B cell (primary cell): ENCODE measurements around the gene ZDHHC14. TPM values are rescaled to one million over a fixed set of nuclear protein-coding genes. Genes with fewer than 3 reads are reported as not detected.

Experiments
- ATAC-seq: fragments of 200-7000 bp; cut with Tn5 transposase; one replicate; pipeline ENCODE4 v1.10.0; 2021; ENCODE audit warnings: low read depth, mild to moderate bottlenecking, moderate number of reproducible peaks, moderate library complexity
- CTCF ChIA-PET: fragments of 350-600 bp; sonication (Branson Sonifier 250); formaldehyde crosslinking; loops from one replicate; lab custom pipeline; 2021; ENCODE audit warnings: antibody characterized with exemption, inconsistent platforms; lab: Charles Lee
- POLR2A ChIA-PET: fragments of 350-600 bp; sonication (Branson Sonifier 250); formaldehyde crosslinking; loops from one replicate; lab custom pipeline; 2021; ENCODE audit warnings: antibody characterized with exemption; lab: Charles Lee
- DNase-seq: peaks from one replicate; pipeline ENCODE4 v3.0.0; 2013
- H2AFZ ChIP-seq: 2 replicates; pipeline ENCODE4 v1.6.1; 2012; ENCODE audit warnings: mild to moderate bottlenecking, low read depth, low read length; ENCODE audit not compliant: insufficient read depth, poor library complexity, severe bottlenecking
- H3K27ac ChIP-seq, 2 donors: 1 replicate in 1 of 2; 2 replicates in 1 of 2; pipeline ENCODE4 v1.5.1; 2012 to 2013; ENCODE audit warnings: low read length in 2 of 2, mild to moderate bottlenecking in 2 of 2, moderate library complexity in 1 of 2
- H3K27me3 ChIP-seq, 4 experiments: fragments of 200-600 bp in 1 of 4; sonication (generic) in 1 of 4; replicated peaks in 1 of 4; 1 replicate in 2 of 4; 2 replicates in 2 of 4; pipeline versions ENCODE4 v1.6.1 to v1.7.0; 2013 to 2016; ENCODE audit warnings: low read length in 3 of 4, mild to moderate bottlenecking in 2 of 4, mixed read lengths in 1 of 4, moderate library complexity in 1 of 4; ENCODE audit not compliant: insufficient read depth in 4 of 4, control insufficient read depth in 3 of 4; ENCODE audit errors: control extremely low read depth in 1 of 4
- H3K36me3 ChIP-seq, 2 experiments: replicated peaks in 1 of 2; 1 replicate in 1 of 2; 2 replicates in 1 of 2; pipeline versions ENCODE4 v1.6.1 to v1.7.1; 2013; ENCODE audit warnings: low read length in 1 of 2; ENCODE audit not compliant: insufficient read depth in 2 of 2, control insufficient read depth in 1 of 2; ENCODE audit errors: control extremely low read depth in 1 of 2, extremely low read depth in 1 of 2
- H3K4me1 ChIP-seq, 2 donors: fragments of 200-600 bp in 1 of 2; sonication (generic) in 1 of 2; 1 replicate in 1 of 2; 2 replicates in 1 of 2; pipeline versions ENCODE4 v1.5.1 to v1.6.1; 2013 to 2017; ENCODE audit warnings: low read length in 2 of 2; ENCODE audit not compliant: control insufficient read depth in 2 of 2, insufficient read depth in 2 of 2
- H3K4me2 ChIP-seq: replicated peaks from 2 replicates; pipeline ENCODE3; 2012; ENCODE audit warnings: mild to moderate bottlenecking, low read depth, low read length; ENCODE audit not compliant: poor library complexity, severe bottlenecking
- H3K4me3 ChIP-seq, 5 experiments: fragments of 200-600 bp in 1 of 5; sonication (generic) in 1 of 5; 1 replicate in 3 of 5; 2 replicates in 2 of 5; pipeline versions ENCODE4 v1.5.1 to v1.7.0; 2011 to 2016; ENCODE audit warnings: low read length in 4 of 5, mild to moderate bottlenecking in 4 of 5, low read depth in 2 of 5, control low read depth in 1 of 5, moderate library complexity in 1 of 5; ENCODE audit not compliant: insufficient read depth in 1 of 5; ENCODE audit errors: control extremely low read depth in 1 of 5, extremely low read depth in 1 of 5
- H3K79me2 ChIP-seq: fragments of 200-600 bp; sonication (generic); one replicate; pipeline ENCODE4 v1.6.0; 2016; ENCODE audit warnings: low read length; ENCODE audit not compliant: control insufficient read depth, insufficient read depth
- H3K9ac ChIP-seq: fragments of 200-600 bp; sonication (generic); 2 replicates; pipeline ENCODE4 v1.6.1; 2017; ENCODE audit warnings: mild to moderate bottlenecking, low read length, moderate library complexity
- H3K9me3 ChIP-seq, 3 donors: one replicate each; pipeline versions ENCODE4 v1.6.1 to v1.7.1; 2013; ENCODE audit warnings: low read length in 2 of 3; ENCODE audit not compliant: control insufficient read depth in 2 of 3, insufficient read depth in 1 of 3; ENCODE audit errors: control extremely low read depth in 1 of 3
- H4K20me1 ChIP-seq: 2 replicates; pipeline ENCODE4 v1.6.0; 2012; ENCODE audit warnings: mild to moderate bottlenecking, low read length; ENCODE audit not compliant: insufficient read depth, control insufficient read depth, poor library complexity, severe bottlenecking
- H3K27ac Mint-ChIP-seq: one replicate; pipeline ENCODE4 v1.8.0; 2021; ENCODE audit warnings: mixed read lengths
- H3K27me3 Mint-ChIP-seq: one replicate; pipeline ENCODE4 v1.8.0; 2021; ENCODE audit warnings: mixed read lengths
- H3K4me1 Mint-ChIP-seq: one replicate; pipeline ENCODE4 v1.8.0; 2021; ENCODE audit warnings: mixed read lengths
- H3K4me3 Mint-ChIP-seq: one replicate; pipeline ENCODE4 v1.8.0; 2021; ENCODE audit warnings: mixed read lengths
- H3K9me3 Mint-ChIP-seq: one replicate; pipeline ENCODE4 v1.8.0; 2022; ENCODE audit warnings: mixed read lengths; ENCODE audit not compliant: insufficient read depth
- CTCF ChIP-seq: fragments of 200-600 bp; IDR thresholded peaks from one replicate; pipeline ENCODE4 v1.8.0; 2022; ENCODE audit warnings: antibody characterized with exemption, mild to moderate bottlenecking
- EZH2 ChIP-seq: IDR thresholded peaks from 2 replicates; pipeline ENCODE4 v1.6.1; 2012; ENCODE audit warnings: borderline replicate concordance, low read depth, mild to moderate bottlenecking, moderate library complexity, low read length; ENCODE audit not compliant: insufficient read depth, poor library complexity, severe bottlenecking
- WGBS: methylation state at CpG from one replicate; pipeline ENCODE4 v1.1.5; 2013; ENCODE audit warnings: missing lambda C conversion rate; ENCODE audit not compliant: insufficient coverage; 5-methylcytosine and 5-hydroxymethylcytosine counted together
- intact Hi-C: fragments of 100-400 bp; cut with micrococcal nuclease; formaldehyde crosslinking; loops from one replicate; pipeline ENCODE4 v1.10.0; 2022
- polyA plus RNA-seq: library from polyadenylated mRNA; depleted of rRNA; stranded (reverse); fragments of >200 nt; gene quantifications from 2 replicates; pipeline ENCODE4 v1.2.3, GENCODE V29; 2012
- total RNA-seq, 2 donors: library from RNA; stranded (reverse); fragments of 120-200 nt in 1 of 2; gene quantifications; 1 replicate in 1 of 2; 2 replicates in 1 of 2; pipeline versions ENCODE4 v1.2.3 to v1.2.4, GENCODE V29; 2013 to 2022

Gene ZDHHC14
- total and polyA plus RNA-seq, 2 donors (not counting 1 experiment from before 2014, with no cell fraction given): 8.8 to 50.4 TPM

GRCh38 chr6:157568702-157569101 lies 187.7 kb downstream of the ZDHHC14 start:
- WGBS: no CpG with 5 or more reads among the region's 1 CpG

More at GRCh38 chr6:157568702-157569101, 187.7 kb downstream of the ZDHHC14 start:
- no peaks in the 10 kb centered on the region for H3K36me3 ChIP-seq
- intact Hi-C loops: no loop called here
- no peak for ATAC-seq
- H2AFZ ChIP-seq: no peak overlapping the region
- H3K9ac ChIP-seq: no peak overlapping the region
- H3K9me3 ChIP-seq: no peaks in the 10 kb centered on the region
- H3K79me2 ChIP-seq: peaks cover 4% of the 10 kb centered on the region
- TF ChIP-seq CTCF (no peak), EZH2 (no peak)
- H3K4me3 ChIP-seq: no peak overlapping the region
- POLR2A ChIA-PET: interaction anchor here (1.4 kb wide), 1 partner anchor 12 kb away, joined by 4 read pairs; no protein-coding TSS in a partner anchor
- H4K20me1 ChIP-seq: no peaks in the 10 kb centered on the region
- H3K27me3 ChIP-seq: no peaks in the 10 kb centered on the region
- H3K4me1 ChIP-seq: peaks cover 62 to 67% of the 10 kb centered on the region in 2 donors
- CTCF ChIA-PET: interaction anchor here (1.0 to 3.9 kb wide), 3 partner anchors 98 to 254 kb away, joined by 3 to 12 read pairs (median 12); no protein-coding TSS in a partner anchor
- Mint-ChIP-seq H3K4me1 (peaks cover 56% of the 10 kb centered on the region), H3K27me3 (no peaks in the 10 kb centered on the region), H3K27ac (no peak overlapping the region), H3K4me3 (no peak overlapping the region), H3K9me3 (no peaks in the 10 kb centered on the region)
- DNase-seq: no peak
- no peak overlapping the region for H3K27ac ChIP-seq
- H3K4me2 ChIP-seq: no peak overlapping the region
